NB4 (cell line): ENCODE data around the gene LAMB3.

Experiments
- POLR2A ChIP-seq: IDR thresholded peaks from 2 replicates; pipeline ENCODE4 v1.6.1; 2011; ENCODE audit warnings: mild to moderate bottlenecking; ENCODE audit not compliant: insufficient read length; ENCODE audit errors: extremely low read depth
- TF ChIP-seq, protein P1 (sequence below): IDR thresholded peaks from one replicate; pipeline ENCODE4 v1.5.1; 2012; ENCODE audit warnings: low read depth, low read length
- TF ChIP-seq, protein P2 (sequence below): IDR thresholded peaks from 2 replicates; pipeline ENCODE4 v1.6.1; 2011; ENCODE audit warnings: low read depth, low read length

DNA sequence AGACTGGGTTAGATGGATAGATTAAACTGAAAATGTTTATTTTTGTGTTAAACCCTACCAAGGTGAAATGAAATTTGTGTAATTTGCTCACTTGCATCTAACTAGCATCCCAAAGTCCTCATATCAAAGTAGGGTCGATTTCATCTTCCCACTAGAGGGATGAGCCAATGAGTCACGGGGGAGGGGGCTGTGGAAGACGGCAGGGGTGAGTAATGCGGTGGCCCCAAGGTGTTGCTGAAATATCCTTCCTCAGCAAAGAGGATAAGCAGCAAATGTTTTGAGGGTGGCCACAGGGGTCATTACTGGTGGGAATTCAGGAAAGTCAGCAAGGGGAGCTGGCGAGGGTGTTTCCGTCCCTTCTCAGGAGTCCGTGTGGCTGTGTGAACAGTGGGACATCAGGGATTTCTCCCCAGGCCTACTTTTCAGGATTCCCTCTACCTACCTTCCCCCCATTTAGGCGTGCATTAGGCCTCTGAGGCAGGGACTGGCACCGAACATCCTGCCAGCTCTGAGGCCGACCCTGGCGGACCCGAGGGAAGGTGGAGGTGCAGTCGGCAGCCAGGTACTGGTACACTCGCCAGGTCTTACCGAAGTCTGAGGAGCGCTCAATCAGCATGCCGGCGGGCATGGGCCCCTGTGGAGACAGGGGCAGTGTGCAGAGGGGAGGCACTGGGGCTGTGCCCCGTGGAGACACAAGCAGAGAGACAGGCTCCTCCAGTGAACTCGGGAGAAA lies 18.1 kb downstream of the LAMB3 start:
- TF ChIP-seq, protein P1, sequence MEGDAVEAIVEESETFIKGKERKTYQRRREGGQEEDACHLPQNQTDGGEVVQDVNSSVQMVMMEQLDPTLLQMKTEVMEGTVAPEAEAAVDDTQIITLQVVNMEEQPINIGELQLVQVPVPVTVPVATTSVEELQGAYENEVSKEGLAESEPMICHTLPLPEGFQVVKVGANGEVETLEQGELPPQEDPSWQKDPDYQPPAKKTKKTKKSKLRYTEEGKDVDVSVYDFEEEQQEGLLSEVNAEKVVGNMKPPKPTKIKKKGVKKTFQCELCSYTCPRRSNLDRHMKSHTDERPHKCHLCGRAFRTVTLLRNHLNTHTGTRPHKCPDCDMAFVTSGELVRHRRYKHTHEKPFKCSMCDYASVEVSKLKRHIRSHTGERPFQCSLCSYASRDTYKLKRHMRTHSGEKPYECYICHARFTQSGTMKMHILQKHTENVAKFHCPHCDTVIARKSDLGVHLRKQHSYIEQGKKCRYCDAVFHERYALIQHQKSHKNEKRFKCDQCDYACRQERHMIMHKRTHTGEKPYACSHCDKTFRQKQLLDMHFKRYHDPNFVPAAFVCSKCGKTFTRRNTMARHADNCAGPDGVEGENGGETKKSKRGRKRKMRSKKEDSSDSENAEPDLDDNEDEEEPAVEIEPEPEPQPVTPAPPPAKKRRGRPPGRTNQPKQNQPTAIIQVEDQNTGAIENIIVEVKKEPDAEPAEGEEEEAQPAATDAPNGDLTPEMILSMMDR, result no peak
- TF ChIP-seq, protein P2, sequence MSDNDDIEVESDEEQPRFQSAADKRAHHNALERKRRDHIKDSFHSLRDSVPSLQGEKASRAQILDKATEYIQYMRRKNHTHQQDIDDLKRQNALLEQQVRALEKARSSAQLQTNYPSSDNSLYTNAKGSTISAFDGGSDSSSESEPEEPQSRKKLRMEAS, result no peak
- TF ChIP-seq POLR2A, result no peak
